SU-DHL-6 (cell line): Measurements from ENCODE around the gene MACIR.

Source experiments
- EZH2phosphoT487 ChIP-seq: fragments of 200-600 bp; sonication (generic), shearing (Covaris generic); conservative IDR thresholded peaks from 2 replicates; pipeline ENCODE4 v1.6.1; 2018; ENCODE audit warnings: mild to moderate bottlenecking, antibody characterized with exemption, low read length, moderate library complexity, mixed read lengths
- TF ChIP-seq, protein P1 (sequence below): fragments of 200-600 bp; sonication (generic); IDR thresholded peaks from one replicate; pipeline ENCODE4 v1.5.1; 2017; ENCODE audit warnings: antibody characterized with exemption, mild to moderate bottlenecking, low read length, moderate library complexity; ENCODE audit not compliant: insufficient read depth, poor library complexity, severe bottlenecking

DNA sequence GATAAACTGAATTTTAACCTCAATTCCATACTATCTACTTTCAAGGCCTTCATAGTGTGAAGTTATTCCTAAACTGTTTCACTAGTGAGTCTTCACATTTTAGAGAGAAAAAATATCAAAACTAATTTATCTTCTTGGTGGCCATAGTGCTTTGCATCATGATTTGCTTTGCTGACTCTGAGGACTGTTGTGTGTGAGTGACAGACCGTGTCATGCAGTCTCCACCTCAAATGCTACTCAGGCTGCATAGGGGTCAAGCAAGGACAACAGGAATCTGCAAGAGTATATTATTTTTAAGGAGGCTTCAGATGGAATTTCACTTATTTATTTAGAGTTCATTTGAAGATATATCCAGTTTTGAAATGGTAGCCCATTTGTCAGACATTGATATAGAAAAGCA lies 34.5 kb downstream of the MACIR start:
- TF ChIP-seq, protein P1, sequence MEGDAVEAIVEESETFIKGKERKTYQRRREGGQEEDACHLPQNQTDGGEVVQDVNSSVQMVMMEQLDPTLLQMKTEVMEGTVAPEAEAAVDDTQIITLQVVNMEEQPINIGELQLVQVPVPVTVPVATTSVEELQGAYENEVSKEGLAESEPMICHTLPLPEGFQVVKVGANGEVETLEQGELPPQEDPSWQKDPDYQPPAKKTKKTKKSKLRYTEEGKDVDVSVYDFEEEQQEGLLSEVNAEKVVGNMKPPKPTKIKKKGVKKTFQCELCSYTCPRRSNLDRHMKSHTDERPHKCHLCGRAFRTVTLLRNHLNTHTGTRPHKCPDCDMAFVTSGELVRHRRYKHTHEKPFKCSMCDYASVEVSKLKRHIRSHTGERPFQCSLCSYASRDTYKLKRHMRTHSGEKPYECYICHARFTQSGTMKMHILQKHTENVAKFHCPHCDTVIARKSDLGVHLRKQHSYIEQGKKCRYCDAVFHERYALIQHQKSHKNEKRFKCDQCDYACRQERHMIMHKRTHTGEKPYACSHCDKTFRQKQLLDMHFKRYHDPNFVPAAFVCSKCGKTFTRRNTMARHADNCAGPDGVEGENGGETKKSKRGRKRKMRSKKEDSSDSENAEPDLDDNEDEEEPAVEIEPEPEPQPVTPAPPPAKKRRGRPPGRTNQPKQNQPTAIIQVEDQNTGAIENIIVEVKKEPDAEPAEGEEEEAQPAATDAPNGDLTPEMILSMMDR: no peak
- no peak for TF ChIP-seq EZH2phosphoT487
